ENCODE measurements around the gene KRT72.

DNA sequence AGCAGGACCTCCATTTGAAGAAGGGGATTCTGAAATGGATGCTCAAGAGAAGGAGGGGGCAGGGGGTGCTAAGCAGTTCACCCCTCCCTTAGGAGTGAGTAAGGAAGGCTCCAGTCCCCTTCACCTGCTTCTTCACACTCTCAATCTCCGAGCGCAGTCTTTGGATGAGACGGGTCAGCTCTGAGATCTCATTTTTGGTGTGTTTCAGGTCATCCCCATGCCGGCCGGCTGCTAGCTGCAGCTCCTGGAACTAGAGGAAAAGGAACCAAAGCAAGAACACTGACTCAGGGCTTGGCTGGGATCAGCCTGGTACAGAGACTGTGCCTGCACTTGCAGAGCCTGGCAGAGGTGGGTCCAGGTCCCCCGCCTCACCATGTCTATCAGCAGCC is 9.8 kb upstream of the KRT72 start:
- TF ChIP-seq, protein P1, sequence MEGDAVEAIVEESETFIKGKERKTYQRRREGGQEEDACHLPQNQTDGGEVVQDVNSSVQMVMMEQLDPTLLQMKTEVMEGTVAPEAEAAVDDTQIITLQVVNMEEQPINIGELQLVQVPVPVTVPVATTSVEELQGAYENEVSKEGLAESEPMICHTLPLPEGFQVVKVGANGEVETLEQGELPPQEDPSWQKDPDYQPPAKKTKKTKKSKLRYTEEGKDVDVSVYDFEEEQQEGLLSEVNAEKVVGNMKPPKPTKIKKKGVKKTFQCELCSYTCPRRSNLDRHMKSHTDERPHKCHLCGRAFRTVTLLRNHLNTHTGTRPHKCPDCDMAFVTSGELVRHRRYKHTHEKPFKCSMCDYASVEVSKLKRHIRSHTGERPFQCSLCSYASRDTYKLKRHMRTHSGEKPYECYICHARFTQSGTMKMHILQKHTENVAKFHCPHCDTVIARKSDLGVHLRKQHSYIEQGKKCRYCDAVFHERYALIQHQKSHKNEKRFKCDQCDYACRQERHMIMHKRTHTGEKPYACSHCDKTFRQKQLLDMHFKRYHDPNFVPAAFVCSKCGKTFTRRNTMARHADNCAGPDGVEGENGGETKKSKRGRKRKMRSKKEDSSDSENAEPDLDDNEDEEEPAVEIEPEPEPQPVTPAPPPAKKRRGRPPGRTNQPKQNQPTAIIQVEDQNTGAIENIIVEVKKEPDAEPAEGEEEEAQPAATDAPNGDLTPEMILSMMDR (IDR thresholded peaks at IDR 0.05): no peak
- no peak for TF ChIP-seq ZFX (IDR thresholded peaks at IDR 0.05; ENCODE audit: borderline replicate concordance)
